GM19240 (cell line): ENCODE measurements around the gene ALDH16A1.

ENCODE experiments used
- DNase-seq: peaks from one replicate; pipeline ENCODE4 v3.0.0; 2011; ENCODE audit warnings: low spot score; ENCODE audit not compliant: insufficient read length

ALDH16A1 gene

GRCh38 chr19:49512970-49513745 is 60.1 kb downstream of the ALDH16A1 start:
- no peak for DNase-seq

DNA sequence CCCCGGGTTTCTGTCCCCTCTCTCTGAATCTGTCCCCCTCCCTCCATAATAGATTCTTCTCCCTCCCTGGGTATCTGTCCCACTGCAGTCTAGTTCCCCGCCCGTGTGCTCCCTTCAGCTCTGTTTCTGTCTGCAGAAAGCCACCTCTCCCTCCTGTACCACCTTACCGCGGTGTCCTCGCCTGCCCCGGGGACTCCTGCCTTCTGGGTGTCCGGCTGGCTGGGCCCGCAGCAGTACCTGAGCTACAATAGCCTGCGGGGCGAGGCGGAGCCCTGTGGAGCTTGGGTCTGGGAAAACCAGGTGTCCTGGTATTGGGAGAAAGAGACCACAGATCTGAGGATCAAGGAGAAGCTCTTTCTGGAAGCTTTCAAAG is 60.7 kb downstream of the ALDH16A1 start:
- no peak for DNase-seq

DNA sequence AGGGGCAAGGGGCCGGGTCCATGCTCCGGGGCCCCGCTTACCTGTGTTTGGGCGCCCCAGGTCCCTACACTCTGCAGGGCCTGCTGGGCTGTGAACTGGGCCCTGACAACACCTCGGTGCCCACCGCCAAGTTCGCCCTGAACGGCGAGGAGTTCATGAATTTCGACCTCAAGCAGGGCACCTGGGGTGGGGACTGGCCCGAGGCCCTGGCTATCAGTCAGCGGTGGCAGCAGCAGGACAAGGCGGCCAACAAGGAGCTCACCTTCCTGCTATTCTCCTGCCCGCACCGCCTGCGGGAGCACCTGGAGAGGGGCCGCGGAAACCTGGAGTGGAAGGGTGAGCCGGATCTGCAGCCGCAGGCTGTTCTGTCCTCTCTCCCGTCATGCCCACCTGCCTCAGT is 61.1 kb downstream of the ALDH16A1 start:
- no peak for DNase-seq

- no peak for DNase-seq
Measured at GRCh38 chr19:49515767-49516166, 62.7 kb downstream of the ALDH16A1 start.

GRCh38 chr19:49518033-49518432 is 65.0 kb downstream of the ALDH16A1 start:
- no peak for DNase-seq
